GM12872 (cell line): ENCODE measurements around the gene SRRM3.

ENCODE experiments used
- TF ChIP-seq, protein P1 (sequence below): IDR thresholded peaks from 3 replicates; pipeline ENCODE4 v1.5.1; 2011; ENCODE audit warnings: low read depth, mild to moderate bottlenecking, low read length, moderate library complexity; ENCODE audit not compliant: insufficient read depth

SRRM3 gene

DNA sequence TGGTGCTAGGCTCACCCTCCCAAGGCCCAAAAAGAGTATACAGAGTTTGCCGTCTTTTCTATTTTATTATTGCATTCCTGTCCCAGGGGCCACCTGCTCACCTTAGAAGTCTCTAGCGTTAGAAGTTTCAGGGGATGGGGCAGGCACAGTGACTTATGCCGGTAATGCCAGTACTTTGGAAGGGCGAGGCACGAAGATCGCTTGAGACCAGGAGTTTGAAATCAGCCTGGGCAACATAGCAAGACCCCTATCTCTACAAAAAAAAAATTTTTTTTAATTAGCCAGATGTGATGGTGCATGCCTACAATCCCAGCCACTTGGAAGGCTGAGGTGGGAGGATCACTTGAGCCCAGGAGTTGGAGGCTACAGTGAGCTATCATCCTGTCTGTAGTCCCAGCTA lies 70.4 kb downstream of the SRRM3 start:
- TF ChIP-seq, protein P1, sequence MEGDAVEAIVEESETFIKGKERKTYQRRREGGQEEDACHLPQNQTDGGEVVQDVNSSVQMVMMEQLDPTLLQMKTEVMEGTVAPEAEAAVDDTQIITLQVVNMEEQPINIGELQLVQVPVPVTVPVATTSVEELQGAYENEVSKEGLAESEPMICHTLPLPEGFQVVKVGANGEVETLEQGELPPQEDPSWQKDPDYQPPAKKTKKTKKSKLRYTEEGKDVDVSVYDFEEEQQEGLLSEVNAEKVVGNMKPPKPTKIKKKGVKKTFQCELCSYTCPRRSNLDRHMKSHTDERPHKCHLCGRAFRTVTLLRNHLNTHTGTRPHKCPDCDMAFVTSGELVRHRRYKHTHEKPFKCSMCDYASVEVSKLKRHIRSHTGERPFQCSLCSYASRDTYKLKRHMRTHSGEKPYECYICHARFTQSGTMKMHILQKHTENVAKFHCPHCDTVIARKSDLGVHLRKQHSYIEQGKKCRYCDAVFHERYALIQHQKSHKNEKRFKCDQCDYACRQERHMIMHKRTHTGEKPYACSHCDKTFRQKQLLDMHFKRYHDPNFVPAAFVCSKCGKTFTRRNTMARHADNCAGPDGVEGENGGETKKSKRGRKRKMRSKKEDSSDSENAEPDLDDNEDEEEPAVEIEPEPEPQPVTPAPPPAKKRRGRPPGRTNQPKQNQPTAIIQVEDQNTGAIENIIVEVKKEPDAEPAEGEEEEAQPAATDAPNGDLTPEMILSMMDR: no peak

DNA sequence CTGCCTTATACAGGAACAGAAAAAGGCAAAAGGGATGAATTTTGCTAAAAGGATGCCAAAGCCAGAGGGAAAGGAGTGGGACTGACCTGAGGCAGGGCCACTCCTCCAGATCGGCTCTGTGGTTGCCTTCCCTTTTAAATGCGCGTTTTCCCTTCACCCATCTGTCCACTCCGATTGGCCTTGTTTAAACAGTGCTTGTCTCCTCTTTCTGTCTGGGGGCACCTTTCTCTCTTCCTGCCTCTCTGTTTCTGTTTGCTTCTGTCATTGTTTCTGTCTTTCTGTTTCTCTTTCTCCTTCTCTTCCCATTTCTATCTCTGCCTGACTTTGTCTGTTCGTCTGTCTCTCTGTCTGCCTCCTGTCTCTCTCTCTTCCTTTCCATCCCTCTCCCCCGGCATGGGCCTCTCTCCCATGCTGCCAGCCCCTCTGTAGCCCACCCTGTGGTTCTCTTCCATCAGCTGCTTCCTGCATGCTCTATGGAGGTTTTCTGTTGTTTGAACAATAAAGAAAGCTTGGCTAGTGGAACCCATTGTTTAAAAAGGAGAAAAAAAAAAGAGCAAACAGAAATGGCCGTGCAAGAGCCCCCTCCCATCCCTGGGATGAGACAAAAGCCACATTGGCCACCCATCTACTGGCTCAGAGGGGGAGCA lies 71.3 kb downstream of the SRRM3 start:
- TF ChIP-seq, protein P1: no peak

GRCh38 chr7:76273503-76273902 lies 71.8 kb downstream of the SRRM3 start:
- TF ChIP-seq, protein P1: no peak

DNA sequence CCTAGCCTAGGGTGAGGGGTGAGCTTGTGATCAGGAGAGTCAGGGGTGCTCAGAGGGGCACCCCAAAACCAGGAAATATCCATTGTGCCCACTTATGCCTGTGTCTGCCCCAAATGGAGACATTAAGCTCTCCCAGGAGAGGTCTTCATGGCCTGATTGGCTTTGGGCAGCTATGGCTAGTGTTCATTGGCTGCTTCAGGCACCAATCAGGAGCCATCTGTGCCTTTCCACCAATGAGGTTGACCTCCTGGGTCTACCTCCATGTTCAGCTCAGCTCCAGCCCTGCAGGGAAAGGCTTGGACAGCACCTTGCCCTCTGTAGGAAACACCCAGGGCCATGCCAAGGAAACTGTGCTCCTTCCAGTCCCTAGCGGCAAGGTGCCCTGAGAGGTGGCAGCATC lies 76.8 kb downstream of the SRRM3 start:
- TF ChIP-seq, protein P1: no peak

- TF ChIP-seq, protein P1: no peak
Measured at GRCh38 chr7:76280408-76280807, 78.7 kb downstream of the SRRM3 start.

DNA sequence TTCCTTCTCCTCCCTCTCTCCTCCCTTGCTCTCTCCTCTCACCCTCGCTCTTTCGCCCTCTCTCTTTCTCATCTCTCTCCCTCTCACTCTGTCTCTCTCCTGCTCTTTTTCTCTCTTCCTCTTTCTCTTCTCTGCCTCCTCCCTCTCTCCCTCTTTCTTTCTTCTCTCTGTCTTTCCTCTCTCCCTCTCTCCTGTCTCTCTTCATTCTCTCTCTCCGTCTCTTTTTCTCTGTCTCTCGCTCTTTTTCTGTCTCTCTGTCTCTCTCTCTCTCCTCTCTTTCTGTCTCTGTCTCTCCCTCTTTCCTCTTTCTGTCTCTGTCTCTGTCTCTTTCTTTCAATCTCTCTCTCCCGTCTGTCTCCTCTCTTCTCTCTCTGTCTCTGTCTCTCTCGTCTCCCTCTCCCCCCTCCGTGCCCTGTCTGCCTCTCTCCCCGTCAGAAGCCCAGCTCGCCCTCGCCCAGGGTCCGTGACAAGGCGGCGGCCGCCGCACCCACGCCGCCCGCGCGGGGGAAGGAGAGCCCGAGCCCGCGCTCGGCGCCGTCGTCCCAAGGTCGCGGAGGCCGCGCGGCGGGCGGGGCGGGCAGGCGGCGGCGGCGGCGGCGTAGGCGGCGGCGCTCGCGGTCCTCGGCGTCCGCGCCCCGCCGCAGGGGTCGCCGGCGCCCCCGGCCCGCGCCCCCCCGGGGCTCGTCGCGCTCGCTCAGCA lies 79.5 kb downstream of the SRRM3 start:
- TF ChIP-seq, protein P1: no peak

GRCh38 chr7:76281706-76282343 lies 80.1 kb downstream of the SRRM3 start:
- TF ChIP-seq, protein P1: no peak
